GM19035 (cell line): ENCODE measurements around the gene ADAMTS2.
"Not testable (repeated sequence)": the region's sequence is repeated elsewhere in the genome, so short reads cannot be mapped to it uniquely, and the experiment has no call there.

Source experiments
- ATAC-seq: cut with Tn5 transposase; IDR thresholded peaks from one replicate; pipeline ENCODE4 v1.9.1; 2021; ENCODE audit not compliant: unreplicated experiment

ADAMTS2 gene

DNA sequence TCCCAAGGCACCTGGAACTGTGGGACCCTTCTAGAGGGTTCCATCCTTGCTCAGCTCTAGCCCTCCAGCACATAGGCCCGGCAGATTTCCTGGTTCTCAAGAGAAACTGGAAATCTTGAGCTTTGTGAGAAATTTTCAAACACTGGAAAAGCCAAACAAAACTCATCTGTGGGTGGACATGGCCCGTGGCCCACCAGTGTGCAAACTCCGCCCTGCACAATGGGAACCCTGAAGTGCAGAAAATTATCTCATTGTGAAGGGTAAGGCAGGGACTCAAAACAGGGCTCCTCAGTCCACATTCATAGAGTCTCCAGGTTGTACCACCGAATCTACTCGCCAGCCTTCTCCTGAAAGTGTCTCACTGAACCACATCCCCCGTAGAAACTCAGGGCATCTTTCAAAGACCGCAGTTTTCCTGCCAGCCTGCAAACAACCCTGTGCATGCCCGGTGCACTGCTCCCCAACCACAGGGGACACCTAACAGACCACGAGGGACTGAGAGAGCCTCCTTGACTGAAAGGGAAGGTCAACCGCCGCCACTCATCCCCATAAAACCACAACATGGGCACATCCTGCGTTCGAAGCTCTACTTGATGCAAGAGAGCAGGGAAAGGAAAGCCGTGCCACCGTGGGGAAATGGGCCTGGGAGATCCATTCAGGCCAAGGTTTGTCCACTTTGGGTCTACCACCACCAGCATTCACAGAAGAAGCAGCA is 18.1 kb downstream of the ADAMTS2 start:
- no peak for ATAC-seq

DNA sequence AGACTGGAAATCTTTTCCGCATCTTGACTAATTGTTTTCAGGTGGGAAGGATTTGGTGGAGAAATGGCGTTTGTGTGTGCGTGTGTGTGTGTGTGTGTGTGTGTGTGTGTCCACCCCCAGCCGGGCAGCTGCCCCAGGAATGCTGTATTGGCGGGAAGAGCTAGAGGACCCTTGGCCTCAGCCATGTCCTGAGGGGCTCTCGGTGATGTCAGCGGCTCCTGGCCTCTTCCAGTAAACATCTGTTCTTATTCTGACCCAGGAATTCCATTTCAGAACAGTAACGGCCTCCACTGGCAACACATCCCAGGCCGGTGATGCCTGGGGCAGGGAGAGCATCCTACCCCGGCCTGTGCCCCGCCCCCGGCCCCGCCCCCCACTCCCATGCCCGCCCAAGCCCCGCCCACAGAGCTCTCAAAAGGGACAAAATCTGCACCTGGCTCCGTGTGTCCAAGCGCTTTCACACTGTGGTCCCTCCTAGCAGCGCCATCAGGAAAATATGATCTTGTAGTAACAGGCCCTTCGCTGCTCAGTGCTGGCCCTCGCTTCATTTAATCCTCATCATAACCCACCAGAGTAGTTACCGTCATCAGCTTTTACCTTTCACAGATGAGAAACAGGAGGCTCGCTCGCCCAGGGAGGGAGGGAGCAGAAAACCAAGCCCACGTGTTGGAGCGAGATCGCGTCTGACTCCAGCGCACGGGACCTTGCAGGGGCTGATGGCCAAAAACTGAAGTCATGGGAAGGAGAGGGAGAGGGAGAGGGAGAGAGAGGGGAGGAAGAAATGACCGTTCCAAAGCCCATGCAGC is 18.9 kb downstream of the ADAMTS2 start:
- no peak for ATAC-seq

DNA sequence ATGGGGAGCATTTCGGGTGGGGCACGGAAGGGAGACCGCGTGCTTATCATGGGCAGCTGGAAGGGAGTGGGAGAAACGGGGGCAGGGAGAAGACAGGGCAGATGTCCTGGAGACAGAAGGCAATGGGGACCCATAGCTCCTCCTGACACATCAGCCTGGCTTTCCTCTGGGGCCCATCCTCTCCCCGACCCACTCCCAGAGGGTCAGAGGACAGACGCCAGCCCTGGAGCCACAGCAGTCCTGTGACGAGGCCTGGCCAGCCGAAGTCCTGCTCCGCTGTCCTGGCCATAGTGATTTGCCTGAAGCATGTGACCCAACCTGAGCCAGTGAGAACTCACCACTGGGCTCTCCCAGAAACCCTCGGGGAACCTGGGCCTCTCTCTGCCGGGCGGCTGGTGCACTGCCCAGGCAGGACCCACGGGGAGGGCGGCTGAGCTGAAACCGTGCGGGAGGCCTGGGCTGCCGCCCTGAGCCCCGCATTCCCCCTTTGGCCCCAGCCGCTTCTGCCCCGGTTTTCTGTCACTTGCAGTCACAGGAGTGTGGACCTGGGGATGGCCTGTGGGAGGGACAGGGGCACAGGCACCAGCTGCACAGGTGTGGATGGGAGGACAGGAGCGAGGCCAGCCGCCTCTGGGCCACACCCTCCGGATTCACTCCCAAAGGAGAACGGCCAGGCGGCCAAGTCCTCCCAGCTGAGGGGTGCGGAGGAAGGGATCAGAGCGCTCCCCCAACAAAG is 19.8 kb downstream of the ADAMTS2 start:
- ATAC-seq = no peak

DNA sequence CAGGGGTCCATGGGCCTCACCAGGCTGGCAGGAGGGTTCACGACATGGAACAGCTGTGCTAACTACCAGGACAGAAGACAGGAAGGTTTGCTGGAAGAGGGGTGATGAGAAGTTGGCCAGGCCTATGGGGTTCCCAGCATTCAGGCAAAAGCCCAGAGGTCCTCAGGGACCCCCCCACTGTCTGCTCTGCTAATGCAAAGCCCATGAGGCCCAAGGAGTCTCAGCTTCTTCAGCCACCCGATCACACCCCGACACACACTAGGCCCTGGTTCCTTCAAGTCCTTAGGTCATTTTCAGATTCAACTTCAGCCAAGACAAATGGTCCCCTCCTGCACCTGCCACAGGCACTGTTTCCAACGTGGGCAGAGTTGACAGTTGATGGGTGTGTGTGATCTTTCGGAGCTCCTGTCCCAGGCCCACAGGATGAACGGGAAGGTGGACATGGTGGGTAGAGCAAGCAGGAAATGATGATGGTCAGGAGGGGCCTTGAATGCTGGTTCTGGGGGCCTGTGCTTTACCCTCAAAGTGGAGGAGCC is 20.4 kb downstream of the ADAMTS2 start:
- ATAC-seq = no peak

DNA sequence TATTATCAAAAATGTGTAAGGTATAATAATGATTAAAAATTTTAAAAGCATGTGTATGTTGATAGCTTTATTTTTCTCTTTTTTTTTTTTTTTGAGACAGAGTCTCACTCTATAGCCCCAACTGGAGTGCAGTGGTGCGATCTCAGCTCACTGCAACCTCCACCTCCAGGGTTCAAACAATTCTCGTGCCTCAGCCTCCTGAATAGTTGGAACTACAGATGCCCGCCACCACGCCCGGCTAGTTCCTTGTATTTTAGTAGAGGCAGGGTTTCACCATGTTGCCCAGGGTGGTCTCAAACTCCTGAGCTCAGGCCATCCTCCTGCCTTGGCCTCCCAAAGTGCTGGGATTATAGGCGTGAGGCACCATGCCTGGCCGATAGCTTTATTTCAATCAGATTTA is 20.9 kb downstream of the ADAMTS2 start:
- not testable (repeated sequence) for ATAC-seq

DNA sequence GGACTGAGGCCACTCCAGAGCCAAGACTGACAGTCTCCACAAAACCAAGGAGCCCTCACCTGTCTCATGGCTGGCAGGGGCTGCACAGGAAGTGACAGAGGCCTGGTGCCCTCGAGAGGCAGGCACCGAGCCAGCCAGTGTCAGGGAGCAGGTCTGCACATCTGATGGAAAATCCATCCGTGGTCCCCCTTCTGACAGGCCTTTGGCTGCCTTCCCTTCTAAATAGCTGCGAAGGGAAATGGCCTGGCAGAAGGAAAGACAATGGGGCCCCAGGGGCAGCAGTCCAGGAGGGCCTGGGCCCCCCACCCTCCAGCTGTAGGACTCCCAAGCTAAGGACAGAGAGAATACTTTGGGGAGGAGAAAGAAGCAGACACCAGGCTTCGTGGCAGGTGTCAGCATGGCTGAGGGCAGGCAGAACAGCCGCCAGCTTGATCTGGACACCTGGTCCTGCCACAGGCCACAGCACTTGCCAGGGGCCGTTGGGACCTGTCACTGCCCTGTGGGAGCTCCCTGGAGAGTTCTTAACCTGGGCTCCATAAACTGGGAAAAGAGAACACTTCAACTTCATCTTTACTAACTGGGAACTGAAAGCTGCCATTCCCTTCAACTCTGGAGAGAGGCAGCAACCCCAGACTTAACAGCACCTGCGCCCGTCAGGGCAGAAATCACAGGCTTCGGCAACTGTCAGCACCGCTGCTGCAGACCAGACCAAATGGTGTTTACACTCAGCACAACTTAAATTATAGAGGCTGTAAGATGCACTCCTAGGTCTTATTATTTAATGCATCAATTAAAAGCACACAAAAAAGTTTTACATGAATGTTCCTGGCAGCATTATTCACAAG is 22.0 kb downstream of the ADAMTS2 start:
- ATAC-seq = no peak

DNA sequence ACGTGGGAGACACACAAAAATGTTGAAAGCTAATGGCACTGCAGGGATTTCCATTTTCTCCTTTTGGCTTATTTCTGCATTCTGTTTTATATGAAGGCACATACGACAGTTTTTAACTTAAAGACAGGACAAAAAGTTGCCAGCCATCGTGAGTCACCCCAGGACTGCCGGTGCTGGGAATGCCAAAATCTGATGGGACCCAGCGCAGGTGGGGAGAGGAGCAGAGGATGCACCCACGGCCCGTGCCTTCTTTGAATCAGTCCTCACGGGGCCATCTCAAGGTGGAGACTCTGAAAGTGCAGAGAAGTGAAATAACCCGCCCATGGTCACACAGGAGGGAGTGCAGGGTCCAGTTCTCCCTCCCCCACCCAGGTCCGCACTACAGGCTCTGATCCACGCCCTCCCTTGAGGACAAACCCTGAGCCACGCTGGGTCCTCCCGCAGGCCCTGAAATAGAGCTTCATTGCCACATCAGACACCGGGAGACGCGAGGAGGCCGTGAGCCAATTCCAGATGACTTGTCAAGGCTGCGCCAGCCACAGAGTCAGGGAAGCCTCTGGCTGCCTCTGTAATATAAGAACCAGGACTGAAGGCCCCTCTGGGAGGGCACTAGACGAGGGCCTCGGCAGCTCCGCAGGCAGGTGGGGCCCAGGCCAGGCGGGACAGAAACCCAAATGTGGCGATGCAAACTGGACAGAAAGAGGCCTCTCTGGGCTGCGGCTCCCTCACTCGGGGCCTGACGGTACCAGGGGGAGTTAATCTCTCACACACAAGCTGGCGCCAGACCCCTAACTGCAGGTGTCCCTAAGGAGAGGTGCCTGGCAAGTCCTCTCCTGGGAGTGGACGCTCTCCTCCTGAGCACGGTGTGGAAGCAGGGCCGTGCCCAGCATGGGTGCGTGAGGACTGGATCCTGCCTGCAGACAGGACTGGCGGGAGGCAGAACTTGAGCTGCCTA is 22.9 kb downstream of the ADAMTS2 start:
- ATAC-seq = no peak

DNA sequence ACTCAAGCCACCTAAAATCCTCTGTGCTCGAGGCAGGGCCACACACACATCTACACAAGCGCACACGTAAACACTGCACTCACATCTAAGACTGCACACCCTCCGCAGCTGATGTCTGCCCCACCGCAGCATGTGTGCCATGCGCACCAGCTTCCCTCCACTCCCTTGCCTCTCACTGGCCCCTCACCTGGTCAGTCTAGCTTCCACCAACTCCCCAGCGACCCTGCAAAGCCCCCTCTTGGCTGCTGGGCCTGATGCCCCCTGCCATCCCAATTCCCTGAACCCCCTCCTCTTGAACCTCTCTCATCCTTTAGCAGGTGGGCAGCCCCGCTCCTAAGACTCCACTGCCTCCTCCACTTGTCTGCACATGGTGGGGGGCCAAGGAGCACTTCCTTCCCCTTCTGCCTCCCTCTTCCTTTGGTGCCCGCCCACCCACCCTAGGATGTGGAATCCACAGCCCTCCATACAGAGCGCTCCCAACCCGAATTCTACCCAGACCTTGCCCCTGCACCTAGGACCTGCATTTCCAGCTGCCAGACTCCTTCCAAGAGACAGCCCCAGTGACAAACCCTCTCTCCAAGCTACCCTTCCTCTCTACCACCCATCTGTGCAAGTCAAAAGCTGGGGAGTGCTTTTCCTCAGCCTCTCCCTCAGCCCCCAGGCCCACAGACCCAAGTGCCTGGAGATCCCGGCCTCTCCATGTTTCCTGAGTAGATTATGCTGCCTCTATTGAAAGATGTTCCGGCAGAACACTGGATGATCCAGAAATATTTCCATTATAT is 23.9 kb downstream of the ADAMTS2 start:
- no peak for ATAC-seq

DNA sequence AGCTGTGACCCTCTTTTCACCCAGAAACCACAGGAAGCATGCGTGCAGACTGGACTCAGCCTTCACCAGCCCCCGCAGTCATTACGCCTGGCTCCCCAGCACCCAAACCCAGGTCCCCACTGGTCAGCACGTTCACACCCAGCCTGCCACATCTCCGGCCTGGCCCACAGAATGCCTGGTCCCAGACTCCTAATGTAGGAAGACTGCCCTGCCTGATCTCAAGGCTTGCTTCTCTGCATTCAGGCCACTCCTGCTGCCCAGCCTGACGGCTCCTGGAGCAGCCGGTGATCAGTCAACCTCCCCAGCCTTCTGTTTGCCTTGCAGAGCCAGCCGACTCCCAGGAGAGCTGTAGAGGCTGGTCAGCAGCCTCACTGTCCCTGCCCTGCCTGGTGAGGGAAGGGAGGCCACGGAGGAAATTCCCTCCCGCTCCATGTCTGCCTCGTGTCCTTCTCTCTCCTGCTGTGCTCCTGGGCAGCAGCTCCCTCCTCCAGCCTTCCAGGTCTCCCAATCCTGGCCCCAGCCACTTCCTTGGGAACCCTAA is 25.4 kb downstream of the ADAMTS2 start:
- ATAC-seq = no peak

DNA sequence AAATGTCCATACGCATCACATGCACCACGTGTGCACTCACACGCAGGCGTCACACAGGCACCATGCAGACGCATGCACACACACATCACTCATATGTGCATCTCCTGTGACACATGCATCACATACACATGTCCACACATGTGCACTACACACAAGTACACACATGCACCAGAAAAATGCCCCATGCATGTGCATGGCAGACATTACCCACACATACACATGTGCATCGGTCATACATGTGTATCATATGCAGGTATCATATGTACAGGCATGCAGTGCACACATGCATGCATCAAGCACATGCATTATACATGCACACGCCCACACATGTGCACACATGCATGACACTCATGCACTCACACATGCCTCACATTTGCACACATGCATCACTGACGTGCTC is 26.1 kb downstream of the ADAMTS2 start:
- no peak for ATAC-seq

DNA sequence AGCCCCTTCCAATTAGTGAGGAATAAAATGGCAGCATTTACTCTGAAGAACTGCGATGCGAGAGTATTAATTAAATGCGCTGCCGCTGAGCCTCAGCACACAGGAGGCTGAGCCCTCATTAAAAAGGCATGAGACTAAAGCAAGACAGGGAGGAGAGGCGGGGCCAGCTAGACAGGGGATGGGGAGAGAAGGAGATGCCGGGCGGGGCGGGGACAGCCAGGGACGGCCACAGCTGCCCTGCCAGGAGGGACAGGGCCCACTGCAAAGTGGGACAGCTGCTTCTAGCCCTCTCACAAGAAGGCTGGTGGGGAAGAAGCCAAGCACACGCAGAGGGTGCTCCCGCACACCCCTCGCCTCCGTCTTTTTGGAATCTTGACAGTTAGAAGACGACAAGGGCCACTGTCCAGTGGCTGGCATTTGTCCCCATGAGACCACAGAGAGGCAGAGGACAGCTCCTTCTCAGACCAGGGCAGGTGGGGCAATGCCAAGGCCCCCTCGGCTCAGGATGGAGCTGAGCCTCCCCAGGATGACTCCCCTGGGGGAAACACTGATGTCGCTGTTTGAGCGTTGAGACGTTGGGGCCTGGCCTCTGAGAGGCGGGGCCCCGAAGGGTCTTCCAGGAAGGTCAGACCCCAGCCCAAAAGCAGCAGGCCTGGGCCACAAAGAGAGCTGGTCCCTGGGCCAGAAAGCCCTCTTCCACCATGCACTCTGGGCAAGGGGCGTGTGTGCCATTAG is 26.9 kb downstream of the ADAMTS2 start:
- no peak for ATAC-seq

DNA sequence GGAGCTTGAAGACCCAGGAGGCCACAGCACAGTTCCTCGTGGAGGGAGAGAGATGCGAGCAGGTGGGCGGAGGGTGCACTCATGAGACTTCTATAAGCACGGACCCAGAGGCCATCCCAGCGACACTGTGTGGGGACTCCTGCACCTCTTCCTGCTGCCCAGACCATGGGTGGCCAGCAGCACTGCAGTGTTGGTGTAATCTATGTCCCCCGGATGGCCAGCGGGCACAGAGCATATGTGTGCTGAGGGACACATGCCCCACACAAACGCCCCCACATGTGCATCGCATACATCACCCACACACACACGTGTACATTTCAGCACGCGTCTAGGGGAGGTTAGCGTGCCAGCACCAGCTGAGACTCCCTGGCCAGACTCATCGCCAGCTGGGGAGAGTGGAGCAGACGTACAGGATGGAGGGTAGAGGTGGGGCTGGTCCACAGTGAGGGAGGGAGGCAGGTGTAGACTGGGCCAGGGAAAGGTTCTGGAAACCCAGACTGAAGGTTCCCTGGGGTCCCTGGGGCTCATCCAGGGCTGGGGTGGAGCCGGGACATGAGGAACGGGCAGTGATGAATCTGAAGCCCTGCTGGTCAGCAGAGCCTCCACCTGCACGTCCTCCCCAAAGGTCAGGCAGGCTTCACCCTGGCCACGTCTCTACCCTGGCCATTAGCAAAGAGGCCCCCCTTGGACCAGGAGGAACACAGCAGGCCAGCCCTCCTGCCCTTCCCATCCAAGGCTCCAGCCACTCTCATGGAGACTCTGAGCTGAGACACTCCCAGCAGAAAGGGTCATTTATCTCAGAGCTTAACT is 27.6 kb downstream of the ADAMTS2 start:
- no peak for ATAC-seq

DNA sequence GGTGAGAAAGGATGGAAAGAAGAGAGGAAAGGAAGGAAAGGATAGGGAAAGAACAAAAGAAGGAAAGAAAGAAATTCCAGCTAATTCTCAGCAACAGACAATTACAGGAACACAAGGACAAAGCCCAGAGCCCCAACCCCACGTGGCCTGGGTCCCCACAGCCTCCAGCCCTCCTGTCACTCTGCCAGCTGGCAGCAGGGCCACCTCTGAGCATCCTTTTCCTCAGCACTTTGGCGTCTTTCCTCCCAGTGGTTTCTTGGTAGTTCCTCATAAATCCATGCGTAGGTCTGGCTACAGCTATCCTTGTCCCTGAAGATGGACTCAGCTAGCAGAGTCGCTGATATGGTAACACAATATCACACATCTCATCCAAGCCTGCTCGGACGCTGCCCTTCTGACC is 28.3 kb downstream of the ADAMTS2 start:
- no peak for ATAC-seq

DNA sequence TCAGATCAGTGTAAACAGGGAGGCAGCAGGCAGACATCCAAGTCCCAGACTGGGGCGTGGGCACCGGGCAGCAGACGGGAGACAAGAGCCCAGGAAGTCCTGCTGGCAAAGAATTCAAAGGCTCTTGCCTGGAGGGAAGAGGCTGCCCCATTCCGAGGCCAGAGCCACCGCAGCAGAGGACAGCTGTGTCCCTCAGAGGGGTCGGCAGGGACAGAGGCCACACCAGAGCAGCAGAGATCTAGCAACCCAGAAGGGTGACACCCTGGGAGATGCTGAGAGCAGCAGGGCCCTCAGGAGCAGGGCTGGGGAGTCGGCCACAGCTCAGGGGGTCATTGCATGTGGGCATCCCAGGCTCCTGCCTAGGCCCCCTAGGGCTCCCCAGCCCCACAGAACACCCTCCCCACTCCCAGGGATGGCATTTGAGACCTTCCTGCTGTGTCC is 29.1 kb downstream of the ADAMTS2 start:
- no peak for ATAC-seq

DNA sequence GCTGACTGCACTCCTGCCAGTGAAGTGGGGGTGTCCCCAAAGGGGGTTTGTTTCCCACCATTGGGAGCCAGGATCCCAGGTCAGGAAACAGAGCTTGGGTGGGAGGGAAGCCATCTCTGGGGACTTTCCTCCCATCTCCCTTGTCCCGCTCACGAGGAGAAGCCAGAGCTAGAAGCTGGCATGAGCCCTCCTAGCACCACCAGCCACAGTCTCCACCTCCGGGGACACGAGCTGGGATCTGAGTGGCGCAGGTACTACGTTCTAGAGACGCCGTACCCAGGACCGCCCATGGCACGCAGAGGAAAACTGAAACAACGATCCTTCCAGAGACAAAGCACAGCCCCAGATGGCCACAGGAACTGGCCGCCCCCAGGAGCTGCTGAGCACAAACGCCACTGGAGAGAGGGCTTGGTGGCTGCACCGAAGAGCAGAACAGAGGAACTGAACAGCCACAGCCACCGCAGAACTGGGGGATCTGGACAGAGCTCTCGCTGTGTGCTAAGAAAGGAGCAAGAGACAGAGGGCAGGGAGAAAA is 29.8 kb downstream of the ADAMTS2 start:
- no peak for ATAC-seq

DNA sequence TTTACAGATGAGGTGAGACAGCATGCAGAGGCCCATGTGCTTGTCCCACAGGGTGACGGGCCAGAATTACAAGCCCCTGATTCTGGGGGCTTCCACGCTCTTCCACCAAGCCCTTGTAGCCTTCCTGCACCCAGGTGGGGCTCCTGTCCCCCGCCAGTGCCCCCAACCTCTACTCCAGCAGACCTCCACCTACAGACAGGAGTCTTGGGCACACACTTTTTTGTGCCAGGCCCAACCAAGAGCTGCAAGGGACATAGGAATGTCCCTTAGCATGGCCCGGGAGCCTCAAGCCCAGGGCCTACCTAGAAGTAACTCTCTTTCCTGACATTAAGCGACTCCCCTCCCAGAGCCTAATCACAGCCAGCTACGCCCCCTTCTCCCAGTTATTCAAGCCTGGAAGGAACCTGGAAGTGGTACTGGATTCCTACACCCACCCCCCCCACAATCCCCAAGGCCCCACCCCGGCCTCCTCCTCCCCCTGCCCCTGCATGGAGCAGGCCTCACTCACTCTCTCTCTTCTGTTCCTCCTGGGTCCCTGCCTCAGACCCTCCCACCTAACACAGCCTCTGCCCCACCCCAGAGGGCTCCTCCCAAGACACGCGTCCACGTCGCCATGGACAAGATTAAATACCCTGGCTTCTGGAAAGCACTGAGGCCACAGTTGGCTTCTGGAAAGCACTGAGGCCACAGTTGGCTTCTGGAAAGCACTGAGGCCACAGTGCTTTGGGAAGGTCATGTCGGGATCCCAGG is 30.5 kb downstream of the ADAMTS2 start:
- no peak for ATAC-seq
